Esophagus muscularis mucosa (tissue), 4 donors: ENCODE results near the gene LUZP1.

Source experiments
- CTCF ChIP-seq, 3 experiments: fragments of 200-600 bp in 2 of 3; fragments of 450-650 bp in 1 of 3; sonication (generic) in 2 of 3; IDR thresholded peaks; one replicate each; pipeline ENCODE4 v1.5.1; 2017 to 2019; ENCODE audit warnings: antibody characterized with exemption in 3 of 3, mild to moderate bottlenecking in 2 of 3, moderate library complexity in 1 of 3
- EP300 ChIP-seq: sonication (generic); formaldehyde crosslinking; IDR thresholded peaks from one replicate; pipeline ENCODE4 v1.6.1; 2017; ENCODE audit warnings: antibody characterized with exemption
- POLR2A ChIP-seq: fragments of 450-650 bp; IDR thresholded peaks from one replicate; pipeline ENCODE4 v1.6.1; 2017; ENCODE audit warnings: antibody characterized with exemption, moderate library complexity, mild to moderate bottlenecking, low read depth
- POLR2AphosphoS5 ChIP-seq, 2 donors: sonication (generic); formaldehyde crosslinking; IDR thresholded peaks; one replicate each; pipeline ENCODE4 v1.6.1; 2017; ENCODE audit warnings: antibody characterized with exemption in 2 of 2

GRCh38 chr1:23168445-23169194, at the start of gene LUZP1:
- TF ChIP-seq CTCF (IDR thresholded peaks at IDR 0.05) (no peak), POLR2A (peak; percentile 93), POLR2AphosphoS5 (IDR thresholded peaks at IDR 0.05) (peak; percentile 99), EP300 (no peak)
